GM21717 (cell line): ENCODE data around the gene RPL13.

Source experiments
- ATAC-seq: cut with Tn5 transposase; IDR thresholded peaks from one replicate; pipeline ENCODE4 v1.9.1; 2021; ENCODE audit warnings: mild to moderate bottlenecking, moderate library complexity; ENCODE audit not compliant: unreplicated experiment

The RPL13 gene

GRCh38 chr16:89613231-89613953 lies 52.9 kb downstream of the RPL13 start, which contains the start of gene DPEP1:
Gene DPEP1, plus strand, starts transcription at chr16:89613642. Its CDS starts 16,769 bp downstream, at chr16:89630411.
- no peak for ATAC-seq

DNA sequence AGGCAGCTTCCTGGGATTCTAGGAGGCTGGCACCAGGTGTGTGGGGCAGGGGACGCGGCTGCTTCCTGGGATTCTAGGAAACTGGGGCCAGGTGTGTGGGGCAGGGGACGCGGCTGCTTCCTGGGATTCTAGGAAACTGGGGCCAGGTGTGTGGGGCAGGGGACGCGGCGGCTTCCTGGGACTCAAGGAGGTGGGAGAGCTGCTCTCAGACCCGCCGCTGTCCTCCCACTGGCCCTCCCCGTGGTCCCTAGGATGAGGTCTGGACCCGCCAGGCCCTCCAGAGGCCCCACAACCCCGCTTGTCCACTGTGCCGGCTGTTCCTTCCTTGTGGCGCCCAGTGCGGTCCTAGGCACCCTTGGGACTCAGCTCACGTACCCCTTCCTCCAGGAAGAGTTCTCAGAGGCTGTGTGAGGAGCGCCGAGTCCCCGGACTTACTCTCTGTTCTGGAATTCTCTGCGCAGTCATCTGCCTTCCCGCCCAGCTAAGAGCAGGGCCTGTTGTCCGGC lies 53.5 kb downstream of the RPL13 start:
- no peak for ATAC-seq
